NCI-H1417 treated with DMSO at 0.1 percent for 48 hours (cell line): ENCODE data around the gene PDCD2.
"Not testable (repeated sequence)": the region's sequence is repeated elsewhere in the genome, so short reads cannot be mapped to it uniquely, and the experiment has no call there.

ENCODE experiments used
- DNase-seq: peaks from one replicate; lab custom pipeline; 2025; lab: John Stamatoyannopoulos, UW

PDCD2 gene

GRCh38 chr6:170552765-170553533, 31.5 kb downstream of the PDCD2 start, which contains the start of gene PSMB1:
Gene PSMB1, minus strand, starts transcription at chr6:170553307. Its CDS starts 65 bp downstream, at chr6:170553242.
- peak; percentile 46 for DNase-seq

- DNase-seq: no peak
Observed at GRCh38 chr6:170545405-170545804, 39.0 kb downstream of the PDCD2 start.

GRCh38 chr6:170542031-170542719, 42.3 kb downstream of the PDCD2 start:
- no peak for DNase-seq

GRCh38 chr6:170537329-170537728, 47.1 kb downstream of the PDCD2 start:
- DNase-seq: no peak

- no peak for DNase-seq
Observed at GRCh38 chr6:170536671-170537070, 47.8 kb downstream of the PDCD2 start.

- DNase-seq: no peak
Observed at GRCh38 chr6:170535004-170535403, 49.4 kb downstream of the PDCD2 start.

GRCh38 chr6:170533792-170534191, 50.6 kb downstream of the PDCD2 start:
- no peak for DNase-seq

- DNase-seq: no peak
Observed at GRCh38 chr6:170532867-170533488, 51.5 kb downstream of the PDCD2 start.

- DNase-seq: peak; percentile 11
Observed at GRCh38 chr6:170529839-170530469, 54.5 kb downstream of the PDCD2 start.

GRCh38 chr6:170527995-170528394, 56.4 kb downstream of the PDCD2 start:
- DNase-seq: not testable (repeated sequence)

- DNase-seq: no peak
Observed at GRCh38 chr6:170525795-170526194, 58.6 kb downstream of the PDCD2 start.
